Measurements from ENCODE around the gene PIEZO2.
"Not testable (repeated sequence)": the region's sequence is repeated elsewhere in the genome, so short reads cannot be mapped to it uniquely, and the experiment has no call there.

The PIEZO2 gene

GRCh38 chr18:10953672-10954071 lies 195.7 kb downstream of the PIEZO2 start:
- DNase-seq, result no peak

- DNase-seq, result no peak
These were observed 197.5 kb downstream of the PIEZO2 start for GRCh38 chr18:10951631-10952544.

DNA sequence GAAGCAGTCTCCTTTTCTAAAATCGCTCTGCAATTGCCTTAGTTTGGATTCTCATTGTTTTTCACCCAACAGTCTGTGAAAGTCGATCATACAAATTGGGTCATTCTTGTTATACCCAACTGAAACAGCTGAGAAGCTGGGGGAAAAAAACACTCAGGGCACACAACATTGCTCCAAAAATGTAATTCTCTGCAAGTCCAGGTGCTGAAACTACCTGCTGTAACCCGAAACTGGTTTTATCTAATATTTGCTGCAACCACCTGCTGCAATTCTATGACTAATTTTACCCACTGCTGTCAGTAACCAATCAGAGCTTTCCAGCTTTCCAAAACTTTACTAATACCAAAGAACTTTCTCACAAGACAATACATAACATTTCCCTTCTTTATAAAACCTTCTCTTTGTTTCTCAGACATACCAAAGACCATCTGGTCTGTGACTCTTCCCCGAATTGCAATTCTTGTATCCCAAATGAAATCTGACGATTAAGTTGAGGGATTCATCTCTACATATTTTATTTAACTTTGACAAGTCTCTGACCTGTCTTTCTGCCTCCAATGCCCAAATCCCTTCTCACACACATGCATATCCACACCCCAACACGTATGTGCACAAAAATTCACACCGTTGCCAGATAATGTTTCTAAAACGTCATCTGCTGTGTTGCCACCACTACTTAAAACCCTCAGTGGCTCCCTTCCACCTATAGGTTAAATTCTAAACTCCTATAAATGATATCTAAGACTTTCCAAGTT lies 198.3 kb downstream of the PIEZO2 start:
- no peak for DNase-seq

- no peak for DNase-seq
These were observed 199.1 kb downstream of the PIEZO2 start for GRCh38 chr18:10950080-10950875.

GRCh38 chr18:10949655-10950054 lies 199.7 kb downstream of the PIEZO2 start:
- DNase-seq, result no peak

DNA sequence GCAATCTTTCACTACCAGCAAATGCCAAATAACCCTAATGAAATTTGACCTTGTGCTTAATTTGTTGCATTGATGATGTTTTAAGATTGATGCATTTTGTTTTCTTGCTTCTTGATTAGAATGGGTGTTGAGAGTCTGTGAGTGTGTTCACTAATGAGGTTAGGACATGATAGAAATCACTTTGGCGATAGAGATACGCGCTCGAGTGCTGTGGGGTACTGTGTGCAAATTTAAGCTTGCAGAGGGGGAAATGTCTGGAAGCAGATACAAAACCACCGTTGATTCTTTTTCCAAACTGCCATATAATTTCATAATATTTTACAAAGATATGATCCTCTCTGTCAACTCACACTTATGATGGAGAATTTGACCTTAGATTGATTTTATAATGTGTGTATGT lies 200.9 kb downstream of the PIEZO2 start:
- no peak for DNase-seq

DNA sequence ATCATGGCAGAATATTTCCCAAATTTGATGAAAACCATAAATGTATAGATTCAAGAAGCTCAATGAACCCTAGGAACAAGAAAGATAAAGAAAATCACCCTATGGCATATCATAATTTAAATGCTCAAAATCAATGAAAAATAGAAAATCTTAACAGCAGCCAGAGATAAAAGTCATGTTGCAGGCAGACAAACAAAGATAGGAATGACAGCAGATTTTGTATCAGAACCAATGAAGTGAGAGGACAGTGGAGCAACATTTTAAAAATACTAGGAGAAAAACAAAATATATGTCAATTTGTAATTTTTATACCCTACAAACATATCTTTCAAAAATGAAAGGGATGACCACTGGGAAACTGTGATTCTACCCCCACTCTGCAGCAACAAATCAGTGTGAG lies 203.3 kb downstream of the PIEZO2 start:
- no peak for DNase-seq

- DNase-seq, result no peak
These were observed 206.4 kb downstream of the PIEZO2 start for GRCh38 chr18:10942998-10943397.

DNA sequence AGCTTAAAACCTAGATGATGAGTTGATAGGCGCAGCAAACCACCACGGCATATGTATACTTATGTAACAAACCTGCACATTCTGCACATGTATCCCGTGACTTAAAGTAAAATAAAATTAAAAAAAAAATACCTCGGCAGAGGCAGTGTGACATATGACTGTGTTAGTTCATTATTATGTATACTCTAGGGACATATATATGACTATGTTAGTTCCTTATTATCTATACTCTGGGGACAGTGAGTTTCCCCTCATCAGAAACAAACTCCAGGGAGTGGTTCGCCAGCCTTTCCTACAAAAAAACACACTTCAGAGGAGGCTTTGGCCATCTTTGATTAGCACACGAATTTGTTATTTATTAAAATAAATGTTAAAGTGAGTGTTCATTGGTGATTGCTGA lies 209.5 kb downstream of the PIEZO2 start:
- no peak for DNase-seq

DNA sequence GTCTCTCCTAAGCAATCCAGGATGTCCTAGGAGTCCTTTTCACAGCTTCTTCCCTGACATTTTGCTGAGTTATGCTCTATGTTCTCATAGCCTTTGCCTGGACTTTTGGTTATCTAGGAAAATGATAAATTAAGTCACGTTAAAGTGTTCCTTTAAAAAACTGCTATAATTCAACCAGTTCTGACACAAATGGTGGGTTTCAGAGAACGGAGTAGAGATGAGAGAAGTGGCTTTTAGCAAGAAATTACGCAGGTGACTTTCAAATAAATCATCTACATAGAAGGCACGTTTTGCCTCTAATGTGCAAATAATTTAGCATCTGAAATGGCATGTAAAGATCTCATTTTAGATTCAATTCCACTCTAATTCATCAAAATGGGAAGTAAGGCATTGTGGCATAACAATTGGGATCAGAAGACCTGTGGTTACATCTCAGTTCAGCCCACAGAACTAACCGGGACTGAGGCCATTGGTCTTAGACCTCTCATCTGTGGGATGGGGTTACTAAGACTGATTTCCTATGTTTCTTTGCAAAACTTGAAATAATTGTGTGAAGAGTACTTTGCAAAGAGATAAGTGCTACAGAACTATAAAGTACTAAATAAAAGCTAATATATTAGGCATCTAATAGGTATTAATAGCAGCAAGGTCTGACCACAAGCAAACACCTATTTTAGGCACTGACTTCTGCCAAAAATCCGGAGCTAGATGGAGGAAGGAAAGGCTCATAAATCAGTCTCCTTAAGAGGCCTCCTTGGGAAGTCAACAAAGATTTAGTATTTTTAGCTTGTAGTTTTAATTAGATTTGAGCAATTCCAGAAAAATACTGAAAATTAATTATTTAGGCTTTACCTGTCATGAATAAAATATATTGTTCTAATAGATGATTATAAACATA lies 211.4 kb downstream of the PIEZO2 start:
- no peak for DNase-seq

DNA sequence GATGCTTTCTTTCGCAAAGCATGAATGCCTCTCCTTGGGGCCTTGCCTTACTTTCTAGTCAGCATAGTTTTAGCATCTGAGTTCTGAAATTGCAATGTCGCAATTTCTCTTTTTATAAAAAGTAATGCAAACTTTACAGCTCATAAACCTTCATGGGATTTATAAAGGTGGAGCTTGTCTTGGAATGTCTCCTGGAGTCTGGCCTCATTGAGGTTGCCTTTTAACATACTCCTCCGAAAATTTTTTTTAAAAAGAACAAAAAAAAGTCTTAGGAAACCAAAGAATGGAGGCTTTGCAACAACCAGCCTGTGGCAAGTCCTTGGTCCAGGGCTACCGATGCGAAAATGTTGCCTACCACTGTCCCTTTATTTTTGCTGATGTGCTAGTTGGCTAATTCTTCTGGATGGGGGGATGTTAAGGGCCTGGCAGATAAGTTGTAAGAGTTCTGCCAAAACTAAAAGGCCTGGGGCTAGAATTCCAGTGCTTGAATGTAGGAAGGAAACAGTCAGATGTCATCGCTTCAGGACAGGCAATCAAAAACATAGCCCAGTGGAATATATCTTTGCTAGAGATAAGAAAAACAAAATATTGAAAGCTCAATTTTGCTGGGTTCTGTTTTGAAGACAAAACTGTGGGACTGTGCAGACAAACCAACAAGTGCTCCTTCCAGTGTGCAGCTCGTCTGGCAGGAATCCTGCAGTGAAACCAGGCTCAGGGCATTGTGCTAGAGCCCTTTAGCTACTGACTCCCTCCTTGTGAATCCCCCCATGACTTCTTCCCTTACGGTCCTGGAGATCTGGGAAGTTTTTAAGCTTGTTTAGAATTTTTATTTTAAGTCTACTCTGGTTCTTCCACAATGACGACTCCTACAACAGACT lies 213.0 kb downstream of the PIEZO2 start:
- DNase-seq, result no peak

DNA sequence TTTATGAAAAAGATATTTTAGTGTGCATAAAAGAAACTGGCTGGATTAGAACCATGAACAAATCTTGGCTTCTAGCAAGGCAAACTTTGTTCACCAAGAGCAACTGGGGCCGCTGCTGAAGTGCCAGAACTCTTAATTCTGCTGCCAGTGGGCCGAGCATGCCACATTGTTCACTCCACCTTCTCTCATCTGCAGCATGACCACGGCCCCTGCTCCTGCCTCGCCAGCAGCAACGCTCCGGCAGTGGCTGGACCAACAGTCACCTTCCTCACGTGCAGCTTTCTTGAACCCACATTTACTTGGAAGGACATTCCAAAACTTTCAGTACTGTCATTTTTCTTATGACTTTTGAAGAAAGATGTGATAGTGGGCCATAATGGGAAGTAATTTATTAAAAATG lies 213.8 kb downstream of the PIEZO2 start:
- no peak for DNase-seq

DNA sequence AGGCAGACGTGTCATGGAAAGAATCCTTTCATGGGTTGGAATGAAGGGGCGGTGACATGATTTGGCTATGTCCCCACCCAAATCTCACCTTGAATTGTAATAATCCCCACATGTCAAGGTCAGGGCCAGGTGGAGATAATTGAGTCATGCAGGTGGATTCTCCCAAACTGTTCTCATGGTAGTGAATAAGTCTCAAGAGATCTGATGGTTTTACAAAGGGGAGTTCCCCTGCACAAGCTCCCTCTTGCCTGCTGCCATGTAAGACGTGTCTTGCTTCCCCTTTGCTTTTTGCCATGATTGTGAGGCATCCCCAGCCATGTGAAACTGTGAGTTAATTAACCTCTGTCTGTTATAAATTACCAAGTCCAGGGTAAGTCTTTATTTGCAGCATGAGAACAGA lies 215.7 kb downstream of the PIEZO2 start:
- DNase-seq, result not testable (repeated sequence)

GRCh38 chr18:10930076-10930475 lies 219.3 kb downstream of the PIEZO2 start:
- DNase-seq, result no peak

- peak in 1 of 2 experiments; percentile 15 for DNase-seq
These were observed 220.5 kb downstream of the PIEZO2 start for GRCh38 chr18:10928772-10929373.

GRCh38 chr18:10928011-10928771 lies 221.2 kb downstream of the PIEZO2 start:
- DNase-seq, result no peak

DNA sequence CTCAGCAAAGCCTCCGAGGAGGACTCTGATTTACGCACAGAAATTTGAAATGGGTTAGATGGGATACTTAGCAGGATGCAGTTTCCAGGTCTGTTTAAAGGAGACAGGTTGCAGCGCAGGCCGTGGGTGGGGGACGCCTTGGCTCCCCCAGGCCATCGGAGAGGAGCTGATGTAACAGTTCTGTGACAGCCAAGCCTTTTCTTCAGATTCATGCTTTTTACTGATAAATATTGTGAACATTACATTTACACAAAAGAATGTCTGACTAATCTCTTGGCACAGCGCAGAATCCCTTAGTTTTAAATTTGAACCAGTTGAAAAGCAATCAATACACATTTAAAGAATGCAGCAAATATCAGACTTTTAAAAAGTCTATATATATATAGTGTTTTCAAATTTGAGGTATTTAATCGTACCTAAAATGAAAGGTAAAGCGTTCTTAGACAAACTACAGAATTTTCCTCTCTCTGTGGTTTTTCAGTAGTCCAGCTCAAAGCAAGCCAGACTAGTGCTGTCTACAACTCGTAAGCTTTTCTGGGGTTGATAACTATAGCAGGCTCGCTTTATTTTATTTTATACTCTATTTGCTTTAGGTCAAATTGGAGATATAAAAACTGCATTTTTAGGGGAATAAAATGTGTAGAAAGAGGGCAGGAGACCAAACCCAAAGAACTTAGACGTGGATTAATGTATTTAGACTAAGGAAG lies 221.9 kb downstream of the PIEZO2 start:
- no peak for DNase-seq

GRCh38 chr18:10926621-10927161 lies 222.7 kb downstream of the PIEZO2 start:
- DNase-seq, result no peak

DNA sequence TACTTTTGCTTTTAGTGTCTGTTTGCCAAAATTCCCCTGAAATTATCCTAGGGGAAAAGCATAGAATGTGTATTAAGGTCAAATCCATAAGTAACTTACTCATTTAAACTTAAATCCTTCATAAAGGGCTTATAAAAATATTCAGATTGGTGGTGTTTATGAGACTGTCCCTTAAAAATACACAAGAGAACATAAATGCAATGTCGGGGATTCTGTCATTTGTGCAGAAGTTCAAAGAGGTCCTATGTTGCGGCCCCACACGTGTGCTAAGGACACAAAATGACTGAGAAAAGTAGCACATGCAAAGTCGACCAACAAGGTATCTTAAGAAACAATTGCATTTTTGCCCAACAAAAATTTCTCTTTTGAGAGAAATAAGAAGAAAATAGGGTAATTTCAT lies 225.1 kb downstream of the PIEZO2 start:
- DNase-seq, result no peak

Data from NCI-H187 (cell line).